Activated CD4-positive, CD25-positive, alpha-beta regulatory T cell treated with anti-CD3 and anti-CD28 coated beads, Interleukin-2, amount 50 U/mL, for 24 hours (primary cell): ENCODE data around the gene ACVR1B.

Experiments used
- ATAC-seq, 2 donors: fragments of 150-1000 bp; cut with Tn5 transposase; one replicate each; pipeline ENCODE4 v1.10.0; 2021; ENCODE audit warnings: mild to moderate bottlenecking in 1 of 2, moderate library complexity in 1 of 2

The ACVR1B gene

GRCh38 chr12:51917746-51918453 is 33.6 kb upstream of the ACVR1B start:
- no peak for ATAC-seq

- ATAC-seq, result no peak
Measured at GRCh38 chr12:51920046-51920445, 31.5 kb upstream of the ACVR1B start.

GRCh38 chr12:51921017-51921725 is 30.3 kb upstream of the ACVR1B start:
- no peak for ATAC-seq

- ATAC-seq, result no peak
Measured at GRCh38 chr12:51922146-51922545, 29.4 kb upstream of the ACVR1B start.

- ATAC-seq, result peak in 1 of 2 donors; percentile 8
Measured at GRCh38 chr12:51922762-51923505, 28.6 kb upstream of the ACVR1B start.

GRCh38 chr12:51923506-51924365 is 27.8 kb upstream of the ACVR1B start:
- ATAC-seq, result peak; percentile 67 to 73

- peak in 1 of 2 donors; percentile 24 for ATAC-seq
Measured at GRCh38 chr12:51924551-51925319, 26.8 kb upstream of the ACVR1B start.

GRCh38 chr12:51925346-51926063 is 26.0 kb upstream of the ACVR1B start:
- ATAC-seq, result no peak

- no peak for ATAC-seq
Measured at GRCh38 chr12:51926064-51926632, 25.4 kb upstream of the ACVR1B start.

- ATAC-seq, result no peak
Measured at GRCh38 chr12:51926718-51927117, 24.8 kb upstream of the ACVR1B start.

- no peak for ATAC-seq
Measured at GRCh38 chr12:51932218-51933076, 19.1 kb upstream of the ACVR1B start.

- ATAC-seq, result no peak
Measured at GRCh38 chr12:51934080-51934479, 17.4 kb upstream of the ACVR1B start.

- no peak for ATAC-seq
Measured at GRCh38 chr12:51937926-51938325, 13.6 kb upstream of the ACVR1B start.

GRCh38 chr12:51938726-51939125 is 12.8 kb upstream of the ACVR1B start:
- no peak for ATAC-seq

GRCh38 chr12:51941011-51941581 is 10.4 kb upstream of the ACVR1B start:
- ATAC-seq, result no peak

- no peak for ATAC-seq
Measured at GRCh38 chr12:51941604-51942003, 9.9 kb upstream of the ACVR1B start.

- ATAC-seq, result no peak
Measured at GRCh38 chr12:51942056-51942455, 9.4 kb upstream of the ACVR1B start.

- no peak for ATAC-seq
Measured at GRCh38 chr12:51942501-51943000, 8.9 kb upstream of the ACVR1B start.

GRCh38 chr12:51943346-51943745 is 8.2 kb upstream of the ACVR1B start:
- no peak for ATAC-seq
